PC-3 (cell line): ENCODE results near the gene ANKRD34B. TPM values are rescaled to one million over a fixed set of nuclear protein-coding genes. Genes with fewer than 3 reads are reported as not detected.

Experiments
- ATAC-seq: fragments of 200-7000 bp; cut with Tn5 transposase; 2 replicates; pipeline ENCODE4 v1.9.1; 2020; ENCODE audit warnings: mild to moderate bottlenecking, moderate library complexity
- BruUV-seq: library from RNA; stranded (reverse); fragments of 400-500 nt; replicated peaks from 2 replicates; lab custom pipeline; 2021; lab: Mats Ljungman, UMichigan
- CTCF ChIA-PET: fragments of 300-600 bp; sonication (Branson Sonifier 250); formaldehyde crosslinking; loops from one replicate; lab custom pipeline; 2022; ENCODE audit warnings: antibody characterized with exemption; lab: Charles Lee
- POLR2A ChIA-PET: fragments of 300-600 bp; sonication (Branson Sonifier 250); formaldehyde crosslinking; loops from one replicate; lab custom pipeline; 2022; ENCODE audit warnings: antibody characterized with exemption; ENCODE audit not compliant: unreplicated experiment; lab: Charles Lee
- DNase-seq: peaks from one replicate; pipeline ENCODE4 v3.0.0-alpha.2; 2015
- H2AFZ ChIP-seq: fragments of 300-600 bp; sonication (generic); 2 replicates; pipeline ENCODE4 v1.6.0; 2016; ENCODE audit warnings: antibody characterized with exemption, low read length
- H3F3A ChIP-seq: fragments of 300-600 bp; sonication (generic); one replicate; pipeline ENCODE4 v1.6.0; 2017; ENCODE audit warnings: antibody characterized with exemption, low read length, control low read depth, mild to moderate bottlenecking; ENCODE audit not compliant: unreplicated experiment
- H3K27ac ChIP-seq: fragments of 300-600 bp; sonication (generic); 2 replicates; pipeline ENCODE4 v1.5.1; 2016; ENCODE audit warnings: mild to moderate bottlenecking, low read length
- H3K27me3 ChIP-seq: fragments of 300-600 bp; sonication (generic); 2 replicates; pipeline ENCODE4 v1.6.1; 2016; ENCODE audit warnings: low read length, mixed read lengths
- H3K36me3 ChIP-seq: fragments of 300-600 bp; sonication (generic); 2 replicates; pipeline ENCODE4 v1.6.1; 2016; ENCODE audit warnings: low read depth, mixed run types, low read length, mixed read lengths
- H3K4me1 ChIP-seq: fragments of 300-600 bp; sonication (generic); 2 replicates; pipeline ENCODE4 v1.5.1; 2016; ENCODE audit warnings: low read length; ENCODE audit not compliant: insufficient read depth
- H3K4me2 ChIP-seq: fragments of 300-600 bp; sonication (generic); 2 replicates; pipeline ENCODE4 v1.6.0; 2016; ENCODE audit warnings: low read length
- H3K4me3 ChIP-seq: fragments of 300-600 bp; sonication (generic); 2 replicates; pipeline ENCODE4 v1.5.1; 2016; ENCODE audit warnings: mild to moderate bottlenecking, low read length, mixed read lengths
- H3K79me2 ChIP-seq: fragments of 300-600 bp; sonication (generic); 2 replicates; pipeline ENCODE4 v1.6.1; 2017; ENCODE audit warnings: low read length, mixed read lengths
- H3K9ac ChIP-seq: fragments of 300-600 bp; sonication (generic); 2 replicates; pipeline ENCODE4 v1.6.0; 2016; ENCODE audit warnings: mild to moderate bottlenecking, low read length
- H3K9me2 ChIP-seq: fragments of 300-600 bp; sonication (generic); replicated peaks from 2 replicates; pipeline ENCODE4 v1.6.1; 2016; ENCODE audit warnings: mixed run types, low read length, mixed read lengths
- H3K9me3 ChIP-seq: fragments of 300-600 bp; sonication (generic); 2 replicates; pipeline ENCODE4 v1.6.1; 2016; ENCODE audit warnings: low read length, mixed read lengths
- H4K20me1 ChIP-seq: fragments of 300-600 bp; sonication (generic); 2 replicates; pipeline ENCODE4 v1.6.1; 2016; ENCODE audit warnings: low read length, mixed read lengths
- CTCF ChIP-seq: fragments of 300-600 bp; sonication (generic); conservative IDR thresholded peaks from 2 replicates; pipeline ENCODE4 v1.5.1; 2017; ENCODE audit warnings: antibody characterized with exemption, low read depth, mild to moderate bottlenecking, low read length
- EZH2 ChIP-seq: fragments of 300-600 bp; sonication (generic); IDR thresholded peaks from one replicate; pipeline ENCODE4 v1.6.1; 2017; ENCODE audit warnings: antibody characterized with exemption, mild to moderate bottlenecking, low read length; ENCODE audit not compliant: unreplicated experiment
- EZH2phosphoT487 ChIP-seq: fragments of 300-600 bp; sonication (generic); IDR thresholded peaks from 2 replicates; pipeline ENCODE4 v1.6.1; 2018; ENCODE audit warnings: mild to moderate bottlenecking, antibody characterized with exemption, low read length, borderline replicate concordance
- intact Hi-C: fragments of 100-400 bp; cut with micrococcal nuclease; formaldehyde crosslinking; loops from 2 replicates; pipeline ENCODE4 v1.9.0; 2023
- total RNA-seq: library from RNA; depleted of rRNA; stranded (reverse); fragments of >200 nt; gene quantifications from 2 replicates; pipeline ENCODE4 v1.2.3, GENCODE V29; 2014

Gene ANKRD34B
- total RNA-seq, 1 experiment from 2014 or later = not detected

- CTCF ChIA-PET = no interaction called here
- BruUV-seq = no TSS peak
- Histone ChIP-seq H3K79me2 (no peaks in the 10 kb centered on the region), H3K36me3 (no peaks in the 10 kb centered on the region), H3K9ac (no peak overlapping the region), H3F3A (no peaks in the 10 kb centered on the region), H3K27me3 (no peaks in the 10 kb centered on the region), H3K4me3 (no peak overlapping the region), H3K9me3 (no peaks in the 10 kb centered on the region), H3K4me1 (no peaks in the 10 kb centered on the region), H3K9me2 (no peaks in the 10 kb centered on the region), H3K27ac (no peak overlapping the region), H4K20me1 (no peaks in the 10 kb centered on the region), H2AFZ (no peak overlapping the region), H3K4me2 (no peak overlapping the region)
- POLR2A ChIA-PET = no interaction called here
- DNase-seq (no peak), ATAC-seq (no peak)
- TF ChIP-seq EZH2phosphoT487 = no peak
- TF ChIP-seq CTCF = no peak
- no peak for TF ChIP-seq EZH2
- intact Hi-C loops = no loop called here
Measured at GRCh38 chr5:80592105-80592504, 22.0 kb upstream of the ANKRD34B start.

- no peaks in the 10 kb centered on the region for H3K9me3 ChIP-seq
- H3K79me2 ChIP-seq = no peaks in the 10 kb centered on the region
- no peaks in the 10 kb centered on the region for H3K4me1 ChIP-seq
- H3K4me2 ChIP-seq = no peak overlapping the region
- H3K36me3 ChIP-seq = no peaks in the 10 kb centered on the region
- no peaks in the 10 kb centered on the region for H3F3A ChIP-seq
- H3K27ac ChIP-seq = no peak overlapping the region
- H3K27me3 ChIP-seq = no peaks in the 10 kb centered on the region
- no peaks in the 10 kb centered on the region for H4K20me1 ChIP-seq
- no peak overlapping the region for H3K9ac ChIP-seq
- BruUV-seq = no TSS peak
- H2AFZ ChIP-seq = no peak overlapping the region
- no peak overlapping the region for H3K4me3 ChIP-seq
- intact Hi-C loops = no loop called here
- DNase-seq (no peak), ATAC-seq (no peak)
- ChIA-PET CTCF (no interaction called here), POLR2A (no interaction called here)
- TF ChIP-seq EZH2phosphoT487 = no peak
- no peak for TF ChIP-seq EZH2
- no peak for TF ChIP-seq CTCF
- no peaks in the 10 kb centered on the region for H3K9me2 ChIP-seq
Measured at GRCh38 chr5:80591352-80591751, 21.3 kb upstream of the ANKRD34B start.

- no peak overlapping the region for H3K9ac ChIP-seq
- H3F3A ChIP-seq = no peaks in the 10 kb centered on the region
- no peaks in the 10 kb centered on the region for H3K4me1 ChIP-seq
- no peaks in the 10 kb centered on the region for H3K9me2 ChIP-seq
- CTCF ChIA-PET = no interaction called here
- no peak overlapping the region for H3K4me2 ChIP-seq
- POLR2A ChIA-PET = no interaction called here
- no peak overlapping the region for H3K4me3 ChIP-seq
- H3K27ac ChIP-seq = no peak overlapping the region
- intact Hi-C loops = no loop called here
- ATAC-seq = no peak
- TF ChIP-seq EZH2 = no peak
- no peak for TF ChIP-seq CTCF
- TF ChIP-seq EZH2phosphoT487 = no peak
- H3K9me3 ChIP-seq = no peaks in the 10 kb centered on the region
- H3K27me3 ChIP-seq = no peaks in the 10 kb centered on the region
- no peak for DNase-seq
- no peaks in the 10 kb centered on the region for H3K79me2 ChIP-seq
- no peak overlapping the region for H2AFZ ChIP-seq
- H4K20me1 ChIP-seq = no peaks in the 10 kb centered on the region
- no TSS peak for BruUV-seq
- no peaks in the 10 kb centered on the region for H3K36me3 ChIP-seq
Measured at GRCh38 chr5:80590766-80591165, 20.7 kb upstream of the ANKRD34B start.
